Loucy (cell line): ENCODE measurements around the gene BARX1.

Experiments used
- H2AFZ ChIP-seq: fragments of 200-600 bp; sonication (generic); 2 replicates; pipeline ENCODE4 v1.6.0; 2016; ENCODE audit warnings: antibody characterized with exemption, mild to moderate bottlenecking, low read length, moderate library complexity
- H3F3A ChIP-seq: fragments of 200-600 bp; 2 replicates; pipeline ENCODE4 v1.6.0; 2016; ENCODE audit warnings: antibody characterized with exemption, low read depth, mild to moderate bottlenecking
- H3K27me3 ChIP-seq: fragments of 200-600 bp; sonication (generic); 2 replicates; pipeline ENCODE4 v1.6.1; 2014; ENCODE audit warnings: low read length, mild to moderate bottlenecking; ENCODE audit not compliant: insufficient read depth, poor library complexity, severe bottlenecking
- H3K36me3 ChIP-seq: fragments of 200-600 bp; sonication (generic); 2 replicates; pipeline ENCODE4 v1.6.1; 2016; ENCODE audit warnings: low read length; ENCODE audit not compliant: insufficient read depth
- H3K4me1 ChIP-seq: fragments of 200-600 bp; sonication (generic); 2 replicates; pipeline ENCODE4 v1.5.1; 2014; ENCODE audit warnings: low read length, mild to moderate bottlenecking; ENCODE audit not compliant: insufficient read depth, poor library complexity, severe bottlenecking
- H3K4me2 ChIP-seq: fragments of 200-600 bp; sonication (generic); 2 replicates; pipeline ENCODE4 v1.6.0; 2014; ENCODE audit warnings: antibody characterized with exemption, low read length, low read depth, mild to moderate bottlenecking; ENCODE audit not compliant: poor library complexity, severe bottlenecking
- H3K4me3 ChIP-seq: fragments of 200-600 bp; sonication (generic); 2 replicates; pipeline ENCODE4 v1.5.1; 2014; ENCODE audit warnings: low read length, mild to moderate bottlenecking, mixed read lengths; ENCODE audit not compliant: poor library complexity, severe bottlenecking
- H3K79me2 ChIP-seq: fragments of 200-600 bp; sonication (generic); 2 replicates; pipeline ENCODE4 v1.6.1; 2014; ENCODE audit warnings: low read length; ENCODE audit not compliant: insufficient read depth
- H3K9ac ChIP-seq: fragments of 200-600 bp; sonication (generic); 2 replicates; pipeline ENCODE4 v1.6.0; 2014; ENCODE audit warnings: mild to moderate bottlenecking, low read depth, low read length, moderate library complexity; ENCODE audit not compliant: poor library complexity, severe bottlenecking
- H3K9me2 ChIP-seq: fragments of 200-600 bp; sonication (generic); replicated peaks from 2 replicates; pipeline ENCODE4 v1.6.1; 2016; ENCODE audit warnings: low read depth, low read length, mixed read lengths
- H3K9me3 ChIP-seq: fragments of 200-600 bp; sonication (generic); 2 replicates; pipeline ENCODE4 v1.6.1; 2014; ENCODE audit warnings: mild to moderate bottlenecking, antibody characterized with exemption, low read length, low read depth; ENCODE audit not compliant: insufficient read depth
- H4K20me1 ChIP-seq: fragments of 200-600 bp; sonication (generic); 2 replicates; pipeline ENCODE4 v1.6.0; 2014; ENCODE audit warnings: antibody characterized with exemption, low read length, mild to moderate bottlenecking; ENCODE audit not compliant: insufficient read depth, poor library complexity, severe bottlenecking
- CTCF ChIP-seq: fragments of 200-600 bp; sonication (generic); conservative IDR thresholded peaks from 2 replicates; pipeline ENCODE4 v1.5.1; 2014; ENCODE audit warnings: mild to moderate bottlenecking, antibody characterized with exemption, low read length
- EZH2phosphoT487 ChIP-seq: fragments of 200-600 bp; IDR thresholded peaks from 2 replicates; pipeline ENCODE4 v1.6.1; 2018; ENCODE audit warnings: antibody characterized with exemption, mild to moderate bottlenecking, moderate library complexity, borderline replicate concordance

BARX1 gene

GRCh38 chr9:93947409-93948070, 7.6 kb downstream of the BARX1 start:
- Histone ChIP-seq H3K9me2 (no peaks in the 10 kb centered on the region), H3K9me3 (no peaks in the 10 kb centered on the region), H3K79me2 (no peaks in the 10 kb centered on the region), H3K36me3 (no peaks in the 10 kb centered on the region), H4K20me1 (no peaks in the 10 kb centered on the region), H3K4me2 (no peak overlapping the region), H3K27me3 (no peaks in the 10 kb centered on the region), H3K9ac (no peak overlapping the region), H3K4me3 (no peak overlapping the region), H3K4me1 (no peaks in the 10 kb centered on the region), H3F3A (no peaks in the 10 kb centered on the region), H2AFZ (no peak overlapping the region)
- no peak for TF ChIP-seq EZH2phosphoT487
- no peak for TF ChIP-seq CTCF

GRCh38 chr9:93946338-93946712, 8.8 kb downstream of the BARX1 start:
- Histone ChIP-seq H3K9me3 (no peaks in the 10 kb centered on the region), H3K9ac (no peak overlapping the region), H3F3A (no peaks in the 10 kb centered on the region), H3K4me1 (no peaks in the 10 kb centered on the region), H3K36me3 (no peaks in the 10 kb centered on the region), H3K4me3 (no peak overlapping the region), H2AFZ (no peak overlapping the region), H3K27me3 (no peaks in the 10 kb centered on the region), H3K9me2 (no peaks in the 10 kb centered on the region), H3K79me2 (no peaks in the 10 kb centered on the region), H4K20me1 (no peaks in the 10 kb centered on the region), H3K4me2 (no peak overlapping the region)
- TF ChIP-seq CTCF, result no peak
- no peak for TF ChIP-seq EZH2phosphoT487

GRCh38 chr9:93945400-93946337, 9.5 kb downstream of the BARX1 start:
- Histone ChIP-seq H2AFZ (no peak overlapping the region), H3K27me3 (no peaks in the 10 kb centered on the region), H3K9ac (no peak overlapping the region), H3K4me3 (no peak overlapping the region), H3K4me2 (no peak overlapping the region), H3K36me3 (no peaks in the 10 kb centered on the region), H3K9me2 (no peaks in the 10 kb centered on the region), H3K9me3 (no peaks in the 10 kb centered on the region; the same call in 1 of the 2 replicates), H3F3A (no peaks in the 10 kb centered on the region), H4K20me1 (no peaks in the 10 kb centered on the region), H3K79me2 (no peaks in the 10 kb centered on the region), H3K4me1 (no peaks in the 10 kb centered on the region)
- no peak for TF ChIP-seq EZH2phosphoT487
- TF ChIP-seq CTCF, result no peak
